Measurements from ENCODE around the gene IRF8. TPM values are rescaled to one million over a fixed set of nuclear protein-coding genes. Genes with fewer than 3 reads are reported as not detected.

The IRF8 gene
- total RNA-seq, 3 donors from 2014 or later (not counting 1 experiment from before 2014, with no cell fraction given), result 101 to 167 (median 122) TPM

DNA sequence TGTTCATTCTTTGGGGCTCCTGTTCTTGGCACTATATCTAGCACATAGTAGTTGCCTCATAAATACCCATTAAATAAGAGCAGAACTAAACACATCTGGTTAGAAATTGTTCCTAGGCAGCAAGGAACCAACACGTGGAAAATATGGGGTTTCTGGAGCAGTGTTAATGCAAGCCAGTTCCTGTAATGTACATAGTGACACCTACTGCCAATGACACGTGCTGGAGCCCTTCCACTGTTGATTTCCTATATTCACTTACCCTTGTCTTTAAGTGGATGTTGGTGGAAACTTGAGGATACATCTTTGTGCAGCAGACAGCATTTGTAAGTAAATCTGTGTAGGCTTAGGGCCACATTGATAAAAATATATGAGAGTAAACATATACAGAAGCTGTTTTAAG, 1.6 kb upstream of the IRF8 start:
- no peaks in the 10 kb centered on the region for H3K27me3 ChIP-seq (ENCODE audit: control insufficient read depth, insufficient read depth, low read length)
- DNase-seq, result no peak
- ATAC-seq, result no peak
- Mint-ChIP-seq H3K9me3 (no peaks in the 10 kb centered on the region), H3K27me3 (ENCODE audit: low read depth in 2 of 2) (no peaks in the 10 kb centered on the region), H3K36me3 (no peaks in the 10 kb centered on the region), H3K4me1 (peaks cover 44 to 45% of the 10 kb centered on the region in 2 donors), H3K27ac (no peak overlapping the region), H3K4me3 (peak overlapping the region; percentile 96)
- 0% methylated on average over 1 of the region's 2 CpGs for WGBS (ENCODE audit: insufficient coverage)
- no peak overlapping the region for H3K27ac ChIP-seq (ENCODE audit: low read length)
- intact Hi-C loops (cut with micrococcal nuclease), result loop anchor here (5.0 kb wide), 1 partner anchor 90 kb away; no protein-coding TSS in a partner anchor
- TF ChIP-seq, protein P1, sequence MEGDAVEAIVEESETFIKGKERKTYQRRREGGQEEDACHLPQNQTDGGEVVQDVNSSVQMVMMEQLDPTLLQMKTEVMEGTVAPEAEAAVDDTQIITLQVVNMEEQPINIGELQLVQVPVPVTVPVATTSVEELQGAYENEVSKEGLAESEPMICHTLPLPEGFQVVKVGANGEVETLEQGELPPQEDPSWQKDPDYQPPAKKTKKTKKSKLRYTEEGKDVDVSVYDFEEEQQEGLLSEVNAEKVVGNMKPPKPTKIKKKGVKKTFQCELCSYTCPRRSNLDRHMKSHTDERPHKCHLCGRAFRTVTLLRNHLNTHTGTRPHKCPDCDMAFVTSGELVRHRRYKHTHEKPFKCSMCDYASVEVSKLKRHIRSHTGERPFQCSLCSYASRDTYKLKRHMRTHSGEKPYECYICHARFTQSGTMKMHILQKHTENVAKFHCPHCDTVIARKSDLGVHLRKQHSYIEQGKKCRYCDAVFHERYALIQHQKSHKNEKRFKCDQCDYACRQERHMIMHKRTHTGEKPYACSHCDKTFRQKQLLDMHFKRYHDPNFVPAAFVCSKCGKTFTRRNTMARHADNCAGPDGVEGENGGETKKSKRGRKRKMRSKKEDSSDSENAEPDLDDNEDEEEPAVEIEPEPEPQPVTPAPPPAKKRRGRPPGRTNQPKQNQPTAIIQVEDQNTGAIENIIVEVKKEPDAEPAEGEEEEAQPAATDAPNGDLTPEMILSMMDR (IDR thresholded peaks at IDR 0.05), result no peak
- peaks cover 34% of the 10 kb centered on the region for H3K4me1 ChIP-seq (ENCODE audit: control insufficient read depth, insufficient read depth, low read length)
- no peaks in the 10 kb centered on the region for H3K9me3 ChIP-seq (ENCODE audit: control insufficient read depth, insufficient read depth, low read length)
- H3K36me3 ChIP-seq (ENCODE audit: control insufficient read depth, insufficient read depth, low read length), result no peaks in the 10 kb centered on the region
- no peak overlapping the region for H3K4me3 ChIP-seq (ENCODE audit: low read length)

DNA sequence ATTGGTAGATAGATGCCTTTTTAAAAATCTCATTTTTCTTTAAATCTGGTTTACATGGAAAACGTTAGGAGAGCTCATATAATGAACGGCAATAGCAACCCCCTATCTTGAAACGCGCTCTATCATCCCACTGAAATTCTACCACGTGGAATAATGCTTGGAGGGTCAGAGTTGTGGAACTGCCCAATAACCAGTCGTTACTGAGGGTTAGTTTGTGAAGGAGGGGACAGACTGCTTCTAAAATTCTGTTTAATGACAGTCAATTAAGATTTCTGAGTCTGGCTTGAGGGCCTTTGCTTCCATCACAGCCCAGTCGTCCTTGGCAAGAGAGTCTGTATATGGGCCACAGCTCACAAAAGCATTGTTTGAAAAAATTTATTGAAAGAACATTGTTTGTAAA, 482 bp downstream of the IRF8 start:
- H3K36me3 ChIP-seq (ENCODE audit: control insufficient read depth, insufficient read depth, low read length), result peaks cover 13% of the 10 kb centered on the region
- H3K36me3 Mint-ChIP-seq, result no peaks in the 10 kb centered on the region
- intact Hi-C loops (cut with micrococcal nuclease), result loop anchor here (5.0 kb wide), 1 partner anchor 88 kb away; no protein-coding TSS in a partner anchor
- ATAC-seq (no peak), DNase-seq (no peak)
- 34% methylated on average over 7 of the region's 7 CpGs for WGBS (ENCODE audit: insufficient coverage)
- H3K4me3 ChIP-seq (ENCODE audit: low read length), result peak overlapping the region; percentile 54
- TF ChIP-seq, protein P1 (IDR thresholded peaks at IDR 0.05), result no peak
- H3K4me1 ChIP-seq (ENCODE audit: control insufficient read depth, insufficient read depth, low read length), result peaks cover 54% of the 10 kb centered on the region
- H3K27me3 ChIP-seq (ENCODE audit: control insufficient read depth, insufficient read depth, low read length), result no peaks in the 10 kb centered on the region
- H3K27ac ChIP-seq (ENCODE audit: low read length), result peak overlapping the region; percentile 72
- H3K27ac Mint-ChIP-seq, result peak overlapping the region; percentile 89 to 97
- peak overlapping the region; percentile 96 for H3K4me3 Mint-ChIP-seq
- peaks cover 63 to 65% of the 10 kb centered on the region in 2 donors for H3K4me1 Mint-ChIP-seq
- no peaks in the 10 kb centered on the region for H3K27me3 Mint-ChIP-seq (ENCODE audit: low read depth in 2 of 2)
- H3K9me3 Mint-ChIP-seq, result no peaks in the 10 kb centered on the region
- no peaks in the 10 kb centered on the region for H3K9me3 ChIP-seq (ENCODE audit: control insufficient read depth, insufficient read depth, low read length)

DNA sequence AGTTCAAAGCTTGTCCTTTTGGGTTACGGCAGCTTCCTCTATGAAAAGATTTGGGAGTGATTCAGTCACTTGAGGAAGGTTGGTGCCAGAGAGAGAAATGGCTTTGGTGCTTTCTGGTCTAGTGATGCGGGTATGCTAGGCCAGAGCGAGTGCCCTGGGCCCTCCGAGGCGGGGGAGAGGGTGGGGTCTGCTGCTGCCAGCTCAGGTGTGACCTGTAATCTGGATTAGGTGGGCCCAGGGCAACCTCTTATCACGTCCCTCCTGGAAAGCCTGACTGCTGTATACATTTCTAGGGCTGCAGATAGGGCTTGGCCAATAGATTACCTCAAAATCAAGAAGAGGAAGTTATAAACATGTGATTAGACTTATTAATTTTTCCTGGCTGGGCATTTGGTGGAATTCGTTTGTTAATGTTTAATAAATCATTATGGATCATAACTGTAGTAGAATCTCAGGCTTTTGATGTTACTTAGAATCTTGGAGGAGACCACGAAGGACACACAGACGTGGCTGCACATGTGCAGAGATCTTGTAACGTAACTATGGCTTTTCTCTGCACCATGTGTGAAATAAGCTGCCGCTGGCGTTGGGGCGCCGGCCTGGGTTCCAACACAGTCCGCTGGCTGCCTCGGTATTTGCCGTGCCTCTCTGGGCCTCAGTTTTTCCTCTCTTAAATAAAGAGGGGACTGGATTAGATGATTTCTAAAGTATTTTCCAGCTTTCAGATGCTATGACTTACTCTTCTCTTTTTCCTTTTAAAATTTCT, 1.2 kb downstream of the IRF8 start:
- Histone ChIP-seq H3K27ac (ENCODE audit: low read length) (peak overlapping the region; percentile 72), H3K4me3 (ENCODE audit: low read length) (peak overlapping the region; percentile 54), H3K4me1 (ENCODE audit: control insufficient read depth, insufficient read depth, low read length) (peaks cover 62% of the 10 kb centered on the region), H3K36me3 (ENCODE audit: control insufficient read depth, insufficient read depth, low read length) (peaks cover 21% of the 10 kb centered on the region), H3K27me3 (ENCODE audit: control insufficient read depth, insufficient read depth, low read length) (no peaks in the 10 kb centered on the region), H3K9me3 (ENCODE audit: control insufficient read depth, insufficient read depth, low read length) (no peaks in the 10 kb centered on the region)
- H3K27ac Mint-ChIP-seq, result peak overlapping the region; percentile 89 to 97
- peaks cover 71 to 72% of the 10 kb centered on the region in 2 donors for H3K4me1 Mint-ChIP-seq
- ATAC-seq (no peak), DNase-seq (no peak)
- intact Hi-C loops (cut with micrococcal nuclease), result loop anchor here (1.0 to 5.0 kb wide), 2 partner anchors 11 to 78 kb away; no protein-coding TSS in a partner anchor
- no peaks in the 10 kb centered on the region for H3K27me3 Mint-ChIP-seq (ENCODE audit: low read depth in 2 of 2)
- H3K4me3 Mint-ChIP-seq, result peak overlapping the region; percentile 96
- H3K9me3 Mint-ChIP-seq, result no peaks in the 10 kb centered on the region
- 23% methylated on average over 14 of the region's 17 CpGs for WGBS (ENCODE audit: insufficient coverage)
- H3K36me3 Mint-ChIP-seq, result no peaks in the 10 kb centered on the region
- TF ChIP-seq, protein P1 (IDR thresholded peaks at IDR 0.05), result no peak

Measured in natural killer cell (primary cell).